T-helper 1 cell treated with Interleukin-12 subunit alpha and Interleukin-12 subunit beta and Interleukin-4 antibody, amounts not matched to agents 30 ng/mL and 1 ng/mL, for 36 hours (primary cell): Measurements from ENCODE around the gene HIPK1. TPM values are rescaled to one million over a fixed set of nuclear protein-coding genes. Genes with fewer than 3 reads are reported as not detected.

Experiments used
- intact Hi-C: fragments of 100-400 bp; cut with micrococcal nuclease; formaldehyde crosslinking; loops from one replicate; pipeline ENCODE4 v1.15.1; 2024
- total RNA-seq: library from RNA; stranded (reverse); gene quantifications from 2 replicates; pipeline ENCODE4 v1.2.3, GENCODE V29; 2022

HIPK1 gene
- total RNA-seq, 1 donor from 2014 or later = 102 TPM

- intact Hi-C loops = no loop called here
These were observed 16.4 kb upstream of the HIPK1 start for GRCh38 chr1:113912594-113913311.

- intact Hi-C loops = no loop called here
These were observed 15.8 kb upstream of the HIPK1 start for GRCh38 chr1:113913312-113913668.

GRCh38 chr1:113913887-113914664, 15.0 kb upstream of the HIPK1 start:
- intact Hi-C loops = no loop called here

- intact Hi-C loops = no loop called here
These were observed 12.2 kb upstream of the HIPK1 start for GRCh38 chr1:113916974-113917373.

- intact Hi-C loops = no loop called here
These were observed 11.6 kb upstream of the HIPK1 start for GRCh38 chr1:113917400-113918082.

GRCh38 chr1:113918243-113918642, 10.9 kb upstream of the HIPK1 start:
- intact Hi-C loops = no loop called here

GRCh38 chr1:113922957-113923356, 6.2 kb upstream of the HIPK1 start:
- intact Hi-C loops = no loop called here

GRCh38 chr1:113924473-113924872, 4.7 kb upstream of the HIPK1 start:
- intact Hi-C loops = no loop called here

GRCh38 chr1:113928187-113928930, 765 bp upstream of the HIPK1 start:
- intact Hi-C loops = loop anchor here (2.0 to 5.0 kb wide), 2 partner anchors 828 to 1211 kb away; partner anchors contain the start of genes CSDE1 and PPM1J

GRCh38 chr1:113929750-113930498, 800 bp downstream of the HIPK1 start:
- intact Hi-C loops = loop anchor here (1.0 to 5.0 kb wide), 15 partner anchors 17 to 1311 kb away; partner anchors contain the start of genes BCAS2, CAPZA1, CSDE1 and DCLRE1B

- intact Hi-C loops = loop anchor here (1.0 to 5.0 kb wide), 7 partner anchors 10 to 1312 kb away; partner anchors contain the start of genes CAPZA1, LRIG2, MAGI3 and SLC16A1
These were observed 1.5 kb downstream of the HIPK1 start for GRCh38 chr1:113930499-113931161.

GRCh38 chr1:113931451-113931851, 2.3 kb downstream of the HIPK1 start:
- intact Hi-C loops = loop anchor here (1.0 to 5.0 kb wide), 6 partner anchors 9 to 1313 kb away; partner anchors contain the start of genes CAPZA1, LRIG2, SLC16A1 and ST7L

GRCh38 chr1:113934006-113934405, 4.9 kb downstream of the HIPK1 start:
- intact Hi-C loops = loop anchor here (5.0 kb wide), 1 partner anchor 862 kb away; the partner anchor contains the start of gene LRIG2

GRCh38 chr1:113934511-113935055, 5.5 kb downstream of the HIPK1 start:
- intact Hi-C loops = loop anchor here (5.0 kb wide), 1 partner anchor 862 kb away; the partner anchor contains the start of gene LRIG2

GRCh38 chr1:113935176-113935575, 6.1 kb downstream of the HIPK1 start:
- intact Hi-C loops = no loop called here

- intact Hi-C loops = no loop called here
These were observed 6.8 kb downstream of the HIPK1 start for GRCh38 chr1:113935970-113936369.

- intact Hi-C loops = no loop called here
These were observed 8.0 kb downstream of the HIPK1 start for GRCh38 chr1:113937146-113937545.

- intact Hi-C loops = no loop called here
These were observed 9.1 kb downstream of the HIPK1 start for GRCh38 chr1:113938192-113938591.
